GOT3 (cell line): ENCODE measurements around the gene CACNA1E.

Source experiments
- DNase-seq: peaks from one replicate; lab custom pipeline; 2025; ENCODE audit warnings: mixed read lengths; lab: John Stamatoyannopoulos, UW

Gene CACNA1E

DNA sequence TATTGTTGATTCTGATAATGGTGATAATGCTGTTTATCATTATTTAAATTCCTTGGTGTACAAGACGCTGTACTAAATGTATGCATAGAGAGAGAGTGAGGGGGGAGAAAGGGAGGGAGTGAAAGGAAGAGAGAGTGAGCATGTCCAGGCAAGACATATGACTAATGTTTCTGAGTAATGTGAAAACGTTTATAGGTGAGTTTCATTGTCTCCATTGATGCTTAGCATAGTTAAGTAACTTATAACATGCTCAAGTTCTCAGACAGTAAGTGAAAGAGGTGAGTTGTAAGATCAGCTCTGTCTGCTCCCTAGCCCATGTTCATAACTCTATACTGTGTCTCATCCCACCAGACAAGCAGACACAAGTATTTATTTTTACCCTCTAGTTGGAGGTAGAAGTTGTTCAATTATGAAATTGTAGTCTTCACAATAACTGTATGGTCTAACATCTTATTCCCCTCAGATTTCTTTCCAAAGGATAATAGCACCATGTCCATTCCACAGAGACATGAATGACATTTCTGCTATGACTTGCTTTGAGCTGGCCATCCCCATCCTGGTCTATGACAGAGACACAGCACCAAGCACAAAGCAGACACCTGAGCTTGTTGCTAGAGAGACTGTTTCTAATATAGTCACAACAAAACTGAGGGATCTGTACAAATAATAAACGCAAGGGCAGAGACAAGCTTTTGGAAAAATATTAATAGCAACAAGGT is 285.1 kb downstream of the CACNA1E start:
- no peak for DNase-seq

DNA sequence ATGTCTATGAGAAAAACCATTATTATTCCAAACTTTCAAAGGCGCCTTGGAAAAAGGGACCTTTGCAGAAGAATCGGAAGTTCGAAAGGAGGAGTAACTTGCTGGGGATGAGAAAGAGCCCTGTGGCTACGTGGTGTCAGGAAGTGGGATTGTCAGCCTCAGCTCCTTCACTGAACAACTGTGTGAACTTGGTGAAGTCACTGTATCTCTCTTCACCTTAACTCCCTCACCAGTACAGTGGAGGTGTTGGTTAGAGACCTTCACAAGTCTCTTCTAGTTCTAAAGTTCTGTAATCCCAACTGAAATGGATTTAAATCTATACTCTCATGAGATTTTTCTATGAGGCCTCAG is 285.6 kb downstream of the CACNA1E start:
- no peak for DNase-seq

DNA sequence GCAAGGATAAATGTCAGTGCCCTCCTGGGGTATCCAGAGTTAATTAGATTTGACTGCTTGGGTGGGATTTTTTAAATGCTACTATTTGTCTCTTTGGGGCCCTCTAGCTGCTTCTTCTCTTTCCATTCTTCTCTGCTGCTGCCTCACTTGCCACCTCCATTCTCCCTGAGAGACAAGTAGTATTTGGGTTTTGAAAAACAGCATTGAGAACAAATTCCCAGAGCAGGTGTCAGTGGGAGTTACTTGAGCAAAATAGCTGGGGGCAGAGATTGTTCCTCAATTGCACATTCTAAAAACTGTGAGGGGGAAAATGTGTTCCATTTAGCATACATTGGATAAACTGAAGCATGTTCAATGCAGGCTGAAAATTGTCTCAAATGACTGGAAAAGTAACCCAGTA is 286.5 kb downstream of the CACNA1E start:
- no peak for DNase-seq

DNA sequence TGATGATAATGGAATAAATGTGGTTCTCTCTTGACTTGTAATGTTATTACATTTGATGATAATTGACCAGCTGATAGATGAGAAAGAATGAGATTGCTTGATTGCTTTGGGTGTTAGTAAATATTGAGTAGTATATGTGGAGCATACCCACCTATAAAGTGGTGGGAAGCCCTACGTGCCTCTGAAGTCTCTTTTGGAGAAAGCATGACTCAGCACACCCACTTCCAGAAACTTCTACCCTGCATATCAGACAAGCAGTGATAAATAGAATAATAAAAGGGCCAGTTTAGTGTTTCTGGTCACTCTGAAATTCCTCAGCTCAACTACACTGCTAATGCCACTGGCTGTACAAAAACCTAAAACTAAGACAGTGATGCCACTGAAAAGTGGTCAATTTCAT is 289.4 kb downstream of the CACNA1E start:
- DNase-seq: no peak

DNA sequence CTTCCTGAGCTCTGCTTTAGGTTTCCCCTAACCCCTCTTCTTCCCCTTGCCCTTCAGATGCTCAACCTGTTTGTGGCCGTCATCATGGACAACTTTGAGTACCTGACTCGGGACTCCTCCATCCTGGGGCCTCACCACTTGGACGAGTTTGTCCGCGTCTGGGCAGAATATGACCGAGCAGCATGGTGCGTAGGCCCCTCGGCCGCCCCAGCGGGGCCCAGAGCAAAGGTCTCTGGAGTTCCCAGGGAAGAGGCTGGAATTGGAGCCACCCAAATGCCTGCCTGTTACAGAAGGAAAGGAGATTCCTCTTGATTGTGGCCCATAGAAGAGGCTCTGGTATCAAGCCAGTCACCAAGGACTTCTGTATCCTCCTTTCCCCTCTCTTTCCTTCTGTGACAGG is 292.7 kb downstream of the CACNA1E start:
- no peak for DNase-seq

DNA sequence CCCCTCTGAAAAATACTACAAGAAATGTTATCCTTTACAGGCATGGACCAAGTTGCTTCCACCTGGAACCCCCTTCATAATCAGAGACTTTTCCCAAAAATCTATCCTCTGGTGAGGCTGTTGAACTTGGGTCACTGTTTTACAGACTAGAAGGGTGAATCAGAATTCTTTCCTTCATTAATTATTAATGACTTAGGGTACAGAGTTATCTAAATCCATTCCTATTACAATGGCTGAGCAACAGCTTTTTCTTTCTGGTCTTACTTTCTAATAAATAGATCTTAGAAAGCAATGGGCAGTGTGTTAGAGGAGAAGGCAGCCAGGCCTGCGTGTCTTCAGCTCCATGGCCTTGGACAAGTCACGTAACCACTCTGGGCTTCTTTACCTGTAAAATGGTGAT is 294.0 kb downstream of the CACNA1E start:
- DNase-seq: no peak

DNA sequence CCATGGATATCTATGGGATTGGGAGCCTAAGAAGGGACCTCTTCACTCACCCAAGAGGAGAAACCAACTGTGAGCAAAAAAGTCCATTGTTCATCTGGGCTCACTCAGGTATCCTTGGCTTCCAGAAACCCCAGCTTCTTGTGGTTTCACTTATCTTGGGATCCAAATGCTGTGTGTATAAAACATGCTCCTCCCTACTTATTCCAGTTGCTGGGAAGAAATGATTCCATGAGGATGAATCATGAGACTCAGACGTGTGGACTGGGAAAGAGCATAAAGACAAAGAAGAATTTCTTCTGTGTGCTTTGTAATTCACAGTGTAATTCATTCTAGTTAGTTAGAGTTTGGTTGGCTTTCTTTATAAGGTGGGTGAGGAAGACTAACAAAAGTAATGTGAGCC is 294.5 kb downstream of the CACNA1E start:
- no peak for DNase-seq

DNA sequence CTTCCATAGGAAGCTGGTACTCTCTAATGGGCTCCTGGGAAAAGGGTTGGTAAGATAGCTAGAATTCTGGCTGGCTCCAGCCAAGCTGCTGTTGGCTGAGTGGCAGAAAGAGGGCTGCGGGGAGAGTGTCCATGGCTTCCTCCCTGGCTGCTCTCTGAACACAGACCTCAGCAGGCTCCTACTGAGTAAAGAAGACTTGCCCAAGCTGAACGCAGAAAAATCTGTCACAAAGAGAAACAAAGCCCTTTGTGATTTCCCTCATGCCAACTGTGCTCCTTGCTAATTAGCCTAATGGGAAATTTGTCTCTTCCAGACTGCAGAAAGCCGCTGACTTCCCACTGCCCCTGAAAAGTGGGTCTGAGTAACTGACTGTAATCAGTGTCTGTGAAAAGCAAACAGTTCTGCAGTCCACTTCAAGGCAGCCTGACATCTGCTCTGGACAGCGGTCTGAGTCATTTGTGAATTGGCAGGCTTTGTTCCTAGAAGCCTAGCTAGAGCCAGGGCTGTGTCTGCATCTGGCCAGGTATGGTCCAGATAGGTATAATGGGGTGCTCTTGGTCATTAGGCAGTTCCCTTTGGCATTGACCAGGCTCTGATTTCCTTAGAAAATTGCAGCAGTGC is 295.4 kb downstream of the CACNA1E start:
- no peak for DNase-seq

DNA sequence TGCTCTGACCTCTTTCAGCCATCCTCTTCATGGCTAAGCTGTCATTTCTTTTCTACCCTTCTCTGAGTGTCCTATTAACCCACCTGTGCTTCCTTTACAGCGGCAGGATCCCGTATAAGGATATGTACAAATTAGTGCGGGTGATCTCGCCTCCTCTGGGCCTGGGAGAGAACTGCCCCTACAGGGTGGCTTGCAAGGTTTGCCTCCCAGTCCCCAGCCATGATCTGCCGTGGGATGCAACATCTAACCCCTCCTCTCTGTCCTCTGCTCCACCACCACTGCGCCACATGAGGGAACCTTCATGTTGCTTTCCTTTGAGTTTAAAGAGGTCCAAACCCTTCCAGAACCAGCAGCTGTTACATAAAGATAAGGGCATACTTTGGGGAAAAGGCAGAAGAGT is 296.0 kb downstream of the CACNA1E start:
- no peak for DNase-seq

DNA sequence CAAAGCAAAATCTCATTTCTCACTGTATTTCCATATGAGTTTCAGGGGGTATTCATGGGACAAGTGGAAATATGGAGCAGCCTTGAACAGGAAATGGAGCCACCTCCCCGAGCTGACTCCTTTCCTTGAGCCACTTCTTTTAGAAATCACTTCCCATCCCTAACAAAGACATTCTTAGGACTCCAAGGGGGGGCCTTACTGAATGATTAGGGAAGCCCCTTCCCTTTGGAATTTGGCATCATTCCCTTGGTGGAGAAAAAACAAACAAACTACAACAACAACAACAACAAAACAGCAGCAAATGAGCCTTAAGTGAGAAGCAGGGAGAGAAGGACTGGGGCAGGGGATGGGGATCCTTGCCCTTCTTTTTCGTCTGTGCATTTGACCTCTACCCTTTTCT is 299.9 kb downstream of the CACNA1E start:
- no peak for DNase-seq

DNA sequence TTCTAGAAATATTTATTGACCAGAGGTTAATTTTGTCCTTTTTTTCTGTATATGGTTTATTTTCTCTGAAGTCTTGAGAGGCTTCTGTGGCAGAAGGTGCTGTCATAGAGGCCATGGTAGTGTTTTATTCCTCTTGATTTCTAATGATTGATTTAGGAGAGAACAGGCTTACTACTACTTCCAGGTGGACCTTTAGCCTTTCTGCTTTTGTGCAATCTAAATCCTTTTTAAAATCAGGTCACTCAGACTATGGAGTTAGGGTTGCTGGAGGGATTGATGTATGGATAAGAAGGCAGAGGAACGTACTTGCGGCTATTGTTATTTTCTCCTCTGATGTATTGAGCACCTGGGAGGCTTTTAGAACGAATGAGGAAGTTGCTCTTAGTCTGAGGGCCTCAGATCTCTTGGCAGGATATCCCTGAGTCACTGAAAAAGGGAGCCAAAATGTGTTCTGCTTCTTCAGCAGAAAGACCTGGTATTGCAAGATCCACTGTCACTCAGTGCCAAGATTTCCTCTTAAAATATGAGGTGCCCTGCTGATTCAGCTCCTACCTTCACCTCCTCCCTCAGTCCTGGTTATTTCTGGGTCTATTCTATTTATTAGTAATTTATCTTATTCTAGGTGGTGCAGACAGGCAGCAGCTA is 300.8 kb downstream of the CACNA1E start:
- DNase-seq: no peak

DNA sequence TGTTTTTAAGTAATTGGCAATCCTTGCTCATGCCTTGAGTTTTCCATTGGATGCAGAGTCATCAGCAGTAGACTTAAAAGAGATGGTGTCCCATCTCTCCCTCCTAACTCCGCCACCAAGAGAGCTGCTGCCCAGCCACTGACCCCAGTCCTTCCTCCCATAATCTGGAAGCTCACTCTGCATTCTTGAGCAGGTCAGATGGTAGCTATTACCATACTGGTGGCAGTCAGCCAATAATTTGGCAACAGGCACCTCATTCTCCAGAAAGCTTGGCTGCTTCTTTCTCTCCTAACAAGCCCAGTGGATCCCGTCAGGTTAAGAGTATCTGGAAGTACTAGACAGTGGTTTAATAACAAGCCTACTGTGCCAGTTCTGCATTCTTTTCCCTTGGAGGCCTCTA is 306.1 kb downstream of the CACNA1E start:
- no peak for DNase-seq

DNA sequence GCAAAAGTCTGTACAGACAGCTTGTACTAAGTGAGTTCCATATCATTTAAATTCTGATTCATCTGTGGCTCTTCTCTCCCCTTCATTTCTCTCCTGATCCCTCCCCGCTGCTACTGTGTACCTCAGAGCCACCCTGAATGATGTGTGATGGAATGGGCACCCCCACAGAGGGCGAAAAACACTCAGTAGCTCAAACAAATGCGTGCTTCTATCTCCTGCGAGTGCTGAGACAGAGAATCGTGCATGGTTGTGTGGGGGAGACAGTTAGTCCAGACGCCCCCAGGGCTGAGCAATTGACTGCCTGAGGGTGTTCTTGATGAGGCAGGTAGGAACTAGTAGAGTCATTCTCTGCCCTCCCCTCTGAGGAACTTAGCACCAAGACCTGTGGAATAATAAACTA is 308.4 kb downstream of the CACNA1E start:
- DNase-seq: no peak

DNA sequence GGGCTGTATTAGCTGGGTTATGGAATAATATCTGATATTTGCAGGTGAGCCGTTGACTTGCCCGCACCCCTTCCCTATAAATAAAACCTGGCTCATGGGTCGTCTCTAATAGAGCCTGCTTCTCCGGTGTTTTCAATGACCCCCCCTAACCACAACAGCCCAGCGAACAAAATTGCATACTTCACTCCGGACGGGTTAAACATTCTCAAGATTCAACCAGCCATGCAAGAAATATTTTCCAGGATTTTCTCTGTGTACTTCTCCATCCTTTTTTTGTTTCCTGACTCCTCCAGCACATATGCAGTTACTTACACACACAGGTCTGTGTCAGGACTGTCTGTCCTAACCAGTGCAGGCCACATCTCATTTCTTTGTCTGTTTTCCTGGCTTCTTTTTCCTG is 310.5 kb downstream of the CACNA1E start:
- no peak for DNase-seq

DNA sequence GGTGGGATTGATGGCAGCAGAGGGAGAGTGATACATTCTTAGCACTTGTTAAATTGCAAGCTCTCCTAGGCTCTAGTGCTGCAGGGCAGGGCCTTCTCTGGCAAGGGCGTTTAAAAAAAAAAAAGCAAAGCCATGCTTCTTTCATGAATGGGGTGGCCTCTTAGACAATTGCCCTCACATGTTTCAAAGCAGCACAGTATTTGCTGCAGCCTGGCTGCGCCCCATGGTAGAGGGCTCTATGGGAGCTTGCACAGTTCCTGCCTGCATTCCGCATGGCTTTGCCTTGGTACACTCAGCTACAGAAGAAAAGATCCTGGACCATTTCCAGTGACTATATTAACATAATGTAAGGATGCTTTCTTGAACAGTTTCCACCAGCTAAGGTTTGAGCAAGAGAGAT is 311.0 kb downstream of the CACNA1E start:
- DNase-seq: no peak

DNA sequence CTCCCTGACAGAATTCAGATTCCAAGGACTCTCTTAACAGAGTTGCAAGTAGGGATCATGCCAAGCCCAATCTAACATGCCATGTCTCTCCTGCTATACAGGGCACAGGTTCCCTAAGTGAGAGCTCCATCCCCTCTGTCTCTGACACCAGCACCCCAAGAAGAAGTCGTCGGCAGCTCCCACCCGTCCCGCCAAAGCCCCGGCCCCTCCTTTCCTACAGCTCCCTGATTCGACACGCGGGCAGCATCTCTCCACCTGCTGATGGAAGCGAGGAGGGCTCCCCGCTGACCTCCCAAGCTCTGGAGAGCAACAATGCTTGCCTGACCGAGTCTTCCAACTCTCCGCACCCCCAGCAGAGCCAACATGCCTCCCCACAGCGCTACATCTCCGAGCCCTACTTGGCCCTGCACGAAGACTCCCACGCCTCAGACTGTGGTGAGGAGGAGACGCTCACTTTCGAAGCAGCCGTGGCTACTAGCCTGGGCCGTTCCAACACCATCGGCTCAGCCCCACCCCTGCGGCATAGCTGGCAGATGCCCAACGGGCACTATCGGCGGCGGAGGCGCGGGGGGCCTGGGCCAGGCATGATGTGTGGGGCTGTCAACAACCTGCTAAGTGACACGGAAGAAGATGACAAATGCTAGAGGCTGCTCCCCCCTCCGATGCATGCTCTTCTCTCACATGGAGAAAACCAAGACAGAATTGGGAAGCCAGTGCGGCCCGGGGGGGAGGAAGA is 315.0 kb downstream of the CACNA1E start:
- DNase-seq: no peak

DNA sequence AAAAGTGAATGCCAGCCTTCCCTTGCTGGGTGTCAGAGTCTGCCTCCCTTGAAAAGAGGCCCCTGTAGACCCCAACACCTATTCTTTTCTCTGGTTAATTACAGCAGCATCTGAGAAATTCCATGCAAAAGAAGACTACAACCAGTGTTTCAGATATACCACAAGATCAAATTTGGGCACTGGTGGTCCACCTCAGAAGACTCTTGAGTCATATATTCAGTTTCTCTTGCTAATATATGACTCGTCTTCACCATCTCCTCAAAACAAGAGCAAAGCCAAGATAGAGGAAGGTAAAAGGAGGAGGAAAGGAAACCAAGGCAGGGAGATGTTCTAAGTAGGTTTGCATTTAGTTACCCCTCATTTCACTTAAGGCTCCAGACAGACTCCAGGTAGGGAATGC is 318.3 kb downstream of the CACNA1E start:
- no peak for DNase-seq

DNA sequence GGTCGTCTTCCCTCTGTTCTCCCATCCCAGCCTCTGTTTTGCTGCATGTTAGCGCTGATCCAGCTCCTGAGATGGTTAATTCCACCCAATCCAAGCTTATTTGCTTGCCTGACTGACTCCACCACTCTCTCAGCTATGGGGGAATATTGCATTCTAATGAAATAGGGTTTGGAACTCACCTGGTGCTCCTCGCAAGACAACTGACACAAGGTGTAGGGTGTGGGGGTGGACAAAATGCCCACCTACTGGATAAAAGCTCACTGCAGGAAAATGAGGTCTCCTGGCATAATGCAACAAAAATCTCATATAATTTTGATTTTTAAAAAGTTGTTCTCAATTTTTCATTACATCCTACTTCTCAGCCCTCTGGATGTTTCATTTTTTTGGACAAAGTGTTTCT is 319.1 kb downstream of the CACNA1E start:
- no peak for DNase-seq

DNA sequence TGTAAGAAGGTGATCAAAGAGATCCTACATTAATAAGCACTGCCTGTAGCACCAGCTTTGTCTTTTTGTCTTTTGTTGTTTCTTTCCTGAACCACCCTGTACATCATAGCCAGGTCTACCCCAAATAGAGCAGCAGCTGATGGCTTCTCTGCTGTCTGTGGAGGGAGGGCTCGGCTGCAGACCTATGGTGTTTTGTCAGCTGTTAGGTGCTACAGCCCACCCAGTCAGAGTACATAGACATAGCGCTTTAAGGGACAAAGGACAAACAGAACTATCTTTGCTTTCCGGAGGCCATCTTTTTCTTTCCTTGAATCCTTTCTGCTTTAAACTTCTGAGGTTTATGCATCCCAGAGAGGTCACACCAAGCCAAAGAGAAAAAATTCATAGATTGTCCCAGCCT is 320.1 kb downstream of the CACNA1E start:
- DNase-seq: no peak

DNA sequence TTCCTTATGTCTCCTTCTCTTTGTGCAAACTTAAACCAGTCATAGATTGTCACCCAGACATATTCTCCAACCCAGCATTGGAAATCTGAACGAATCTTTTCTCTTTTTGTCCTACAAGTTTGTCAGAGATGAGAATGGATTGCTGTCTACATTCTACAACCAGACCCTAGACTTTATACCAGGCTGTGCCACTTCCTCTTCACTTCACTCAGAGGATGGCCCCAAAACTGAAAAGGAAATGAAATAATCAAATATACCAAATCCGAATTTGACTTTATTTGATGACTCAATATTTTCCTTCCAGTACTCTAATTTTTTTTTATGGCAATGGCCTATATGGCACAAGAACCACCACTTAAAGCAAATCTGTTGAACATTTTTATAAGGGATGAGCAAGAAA is 321.7 kb downstream of the CACNA1E start:
- DNase-seq: no peak

DNA sequence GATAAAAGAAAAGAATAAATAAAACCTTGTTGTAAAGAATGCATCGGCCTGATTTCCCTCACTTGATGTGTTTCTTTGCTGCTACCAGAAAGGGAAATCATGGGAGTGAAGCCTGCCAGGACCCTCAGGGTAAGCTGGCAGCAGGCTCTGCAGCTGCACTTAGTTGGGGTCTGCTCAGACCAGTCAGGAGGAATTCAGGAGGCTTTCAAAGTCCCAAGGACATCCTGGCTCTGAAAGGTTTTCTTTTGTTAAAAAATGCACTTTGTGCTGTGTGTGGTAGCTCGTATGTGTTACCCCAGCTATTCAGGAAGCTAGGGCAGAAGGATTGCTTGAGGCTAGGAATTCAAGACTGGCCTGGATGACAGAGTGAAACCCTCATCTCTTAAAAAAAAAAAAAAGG is 323.4 kb downstream of the CACNA1E start:
- no peak for DNase-seq

DNA sequence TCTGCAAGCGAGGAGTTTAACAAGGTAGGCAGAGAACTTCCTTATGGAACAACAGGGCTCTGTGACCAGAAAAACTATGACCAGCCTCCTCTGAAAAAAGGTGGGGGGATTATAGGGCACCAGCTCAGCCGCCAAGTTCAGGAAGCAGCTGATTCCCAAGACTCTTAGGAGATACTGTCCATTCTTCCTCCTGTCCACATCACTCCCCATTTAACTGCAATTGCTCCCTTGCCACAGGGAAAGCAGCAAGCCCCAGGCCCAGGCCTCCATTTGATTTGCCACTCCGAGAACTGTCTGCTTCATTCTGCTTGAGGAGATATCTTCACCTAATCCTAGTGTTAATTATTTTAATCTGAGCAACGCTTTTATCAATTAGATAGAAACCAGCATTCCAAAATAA is 323.9 kb downstream of the CACNA1E start:
- DNase-seq: no peak

DNA sequence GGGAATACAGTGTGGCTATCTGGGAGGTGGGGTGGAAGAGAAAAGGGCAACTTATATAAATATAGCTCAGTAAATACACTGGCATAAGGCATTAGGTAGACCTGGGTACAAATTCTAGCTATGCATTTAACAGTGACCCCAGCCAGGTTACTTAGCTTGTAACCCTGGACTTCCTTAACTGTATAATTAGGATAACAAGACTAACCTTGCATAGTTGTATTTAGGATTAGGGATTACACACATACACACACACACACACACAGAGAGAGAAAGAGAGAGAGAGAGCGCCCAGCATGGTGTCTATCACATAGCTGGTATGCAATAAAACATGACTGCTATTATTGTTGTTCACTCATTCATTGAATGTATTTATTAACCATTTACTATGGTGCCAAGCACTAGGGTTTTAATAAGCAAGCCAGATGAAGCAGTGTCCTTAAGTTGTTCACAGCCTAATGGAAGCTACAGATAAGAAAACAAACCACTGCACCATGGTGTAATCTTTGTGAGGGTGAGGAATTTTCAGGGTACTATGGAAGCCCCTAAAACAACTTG is 326.8 kb downstream of the CACNA1E start:
- DNase-seq: no peak
